OCI-LY3 (cell line): ENCODE data around the gene P2RY6.

ENCODE experiments used
- EZH2phosphoT487 ChIP-seq: fragments of 200-600 bp; shearing (Covaris generic); IDR thresholded peaks from 2 replicates; pipeline ENCODE4 v1.6.1; 2018; ENCODE audit warnings: antibody characterized with exemption, mixed run types, low read depth
- TF ChIP-seq, protein P1 (sequence below): fragments of 200-600, 300-600 bp; sonication (generic); IDR thresholded peaks from 2 replicates; pipeline ENCODE4 v1.5.1; 2014; ENCODE audit warnings: antibody characterized with exemption, low read length, low read depth

DNA sequence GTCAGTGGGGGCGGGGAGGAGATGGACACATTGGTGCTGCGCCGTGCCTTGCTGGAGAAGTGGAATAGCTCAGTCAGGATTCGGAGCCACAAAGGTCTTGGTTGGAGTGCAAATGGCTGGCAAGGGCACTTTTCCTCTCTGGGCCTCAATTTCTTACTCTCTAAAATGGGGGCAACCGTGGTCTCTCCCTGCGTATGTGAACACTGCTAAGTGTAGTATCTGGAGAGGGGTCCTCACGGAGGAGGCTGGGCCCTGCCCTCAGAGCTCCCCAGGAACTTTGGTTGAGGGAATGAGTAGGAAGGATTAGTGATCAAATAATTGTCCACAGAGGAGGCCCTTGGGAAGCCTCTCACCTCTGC lies 521 bp downstream of the P2RY6 start:
- TF ChIP-seq, protein P1, sequence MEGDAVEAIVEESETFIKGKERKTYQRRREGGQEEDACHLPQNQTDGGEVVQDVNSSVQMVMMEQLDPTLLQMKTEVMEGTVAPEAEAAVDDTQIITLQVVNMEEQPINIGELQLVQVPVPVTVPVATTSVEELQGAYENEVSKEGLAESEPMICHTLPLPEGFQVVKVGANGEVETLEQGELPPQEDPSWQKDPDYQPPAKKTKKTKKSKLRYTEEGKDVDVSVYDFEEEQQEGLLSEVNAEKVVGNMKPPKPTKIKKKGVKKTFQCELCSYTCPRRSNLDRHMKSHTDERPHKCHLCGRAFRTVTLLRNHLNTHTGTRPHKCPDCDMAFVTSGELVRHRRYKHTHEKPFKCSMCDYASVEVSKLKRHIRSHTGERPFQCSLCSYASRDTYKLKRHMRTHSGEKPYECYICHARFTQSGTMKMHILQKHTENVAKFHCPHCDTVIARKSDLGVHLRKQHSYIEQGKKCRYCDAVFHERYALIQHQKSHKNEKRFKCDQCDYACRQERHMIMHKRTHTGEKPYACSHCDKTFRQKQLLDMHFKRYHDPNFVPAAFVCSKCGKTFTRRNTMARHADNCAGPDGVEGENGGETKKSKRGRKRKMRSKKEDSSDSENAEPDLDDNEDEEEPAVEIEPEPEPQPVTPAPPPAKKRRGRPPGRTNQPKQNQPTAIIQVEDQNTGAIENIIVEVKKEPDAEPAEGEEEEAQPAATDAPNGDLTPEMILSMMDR: no peak
- no peak for TF ChIP-seq EZH2phosphoT487
